MM.1S (cell line): ENCODE data around the gene UGCG.
A peak's percentile ranks its signal among the peaks of the same experiment; 100 is the strongest.

Source experiments
- DNase-seq: peaks from one replicate; pipeline ENCODE4 v3.0.0-alpha.2; 2015
- H2AFZ ChIP-seq: fragments of 300-600 bp; sonication (generic); 2 replicates; pipeline ENCODE4 v1.6.0; 2016; ENCODE audit warnings: antibody characterized with exemption, low read length
- H3F3A ChIP-seq: fragments of 300-600 bp; sonication (generic); 2 replicates; pipeline ENCODE4 v1.6.1; 2016; ENCODE audit warnings: mild to moderate bottlenecking, antibody characterized with exemption, low read length, moderate library complexity, mixed read lengths; ENCODE audit not compliant: insufficient read depth
- H3K27ac ChIP-seq: fragments of 300-600 bp; sonication (generic); 2 replicates; pipeline ENCODE4 v1.5.1; 2016; ENCODE audit warnings: mild to moderate bottlenecking, low read length
- H3K27me3 ChIP-seq: fragments of 300-600 bp; sonication (generic); replicated peaks from 2 replicates; pipeline ENCODE4 v1.6.0; 2016; ENCODE audit warnings: low read length; ENCODE audit not compliant: insufficient read depth
- H3K36me3 ChIP-seq: fragments of 300-600 bp; sonication (generic); replicated peaks from 2 replicates; pipeline ENCODE4 v1.6.1; 2016; ENCODE audit warnings: mild to moderate bottlenecking, low read length, mixed read lengths; ENCODE audit not compliant: insufficient read depth
- H3K4me1 ChIP-seq: fragments of 300-600 bp; sonication (generic); 2 replicates; pipeline ENCODE4 v1.6.1; 2016; ENCODE audit warnings: low read length, mixed read lengths
- H3K4me2 ChIP-seq: fragments of 300-600 bp; sonication (generic); 2 replicates; pipeline ENCODE4 v1.6.0; 2016; ENCODE audit warnings: low read depth, low read length
- H3K4me3 ChIP-seq: fragments of 300-600 bp; sonication (generic); 2 replicates; pipeline ENCODE4 v1.5.1; 2016; ENCODE audit warnings: low read length, mixed read lengths
- H3K79me2 ChIP-seq: fragments of 300-600 bp; sonication (generic); 2 replicates; pipeline ENCODE4 v1.6.1; 2016; ENCODE audit warnings: mixed run types, low read length, mixed read lengths
- H3K9ac ChIP-seq: fragments of 300-600 bp; sonication (generic); 2 replicates; pipeline ENCODE4 v1.6.1; 2016; ENCODE audit warnings: low read length, mixed read lengths
- H3K9me2 ChIP-seq: fragments of 300-600 bp; sonication (generic); replicated peaks from 2 replicates; pipeline ENCODE4 v1.6.1; 2016; ENCODE audit warnings: mild to moderate bottlenecking, low read length, mixed read lengths; ENCODE audit not compliant: insufficient read depth
- H3K9me3 ChIP-seq: fragments of 300-600 bp; sonication (generic); replicated peaks from 2 replicates; pipeline ENCODE4 v1.6.1; 2016; ENCODE audit warnings: mild to moderate bottlenecking, low read length, mixed read lengths; ENCODE audit not compliant: insufficient read depth
- H4K20me1 ChIP-seq: fragments of 300-600 bp; sonication (generic); 2 replicates; pipeline ENCODE4 v1.6.1; 2016; ENCODE audit warnings: mild to moderate bottlenecking, low read length, moderate library complexity, mixed read lengths; ENCODE audit not compliant: insufficient read depth
- EZH2 ChIP-seq: fragments of 300-600 bp; sonication (generic); optimal IDR thresholded peaks from 2 replicates; pipeline ENCODE3; 2017; ENCODE audit warnings: low read depth, mild to moderate bottlenecking, antibody characterized with exemption, low read length, mixed read lengths
- EZH2phosphoT487 ChIP-seq: fragments of 300-600 bp; sonication (generic); IDR thresholded peaks from 2 replicates; pipeline ENCODE4 v1.6.1; 2018; ENCODE audit warnings: antibody characterized with exemption, low read length
- TF ChIP-seq, protein P1 (sequence below): fragments of 300-600 bp; sonication (generic); IDR thresholded peaks from 2 replicates; pipeline ENCODE4 v1.5.1; 2016; ENCODE audit warnings: antibody characterized with exemption, low read length, mixed read lengths

Gene UGCG

DNA sequence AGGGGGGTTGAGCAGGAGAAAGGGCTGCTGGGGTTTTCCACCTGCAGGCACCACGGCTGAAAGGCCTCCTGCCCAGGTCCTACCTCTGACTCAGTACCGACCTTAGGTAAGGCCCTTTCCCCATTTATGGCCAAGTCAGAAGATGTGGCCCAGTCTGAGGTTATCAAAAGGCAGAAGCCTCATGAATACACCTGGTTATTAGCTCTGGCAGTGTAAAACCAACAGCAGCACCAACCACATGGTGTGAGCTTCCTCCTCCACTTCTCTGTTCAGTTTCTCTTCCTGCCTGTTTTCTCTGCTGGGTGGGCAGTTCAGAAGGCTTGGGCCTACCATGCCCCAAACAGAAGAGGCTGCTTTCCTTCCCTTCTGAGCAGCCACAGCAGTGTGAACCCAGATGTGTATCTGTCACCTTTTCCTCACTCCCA lies 86.9 kb downstream of the UGCG start:
- Histone ChIP-seq H3K36me3 (no peaks in the 10 kb centered on the region), H3K27ac (peak overlapping the region; percentile 73), H3K79me2 (no peaks in the 10 kb centered on the region), H2AFZ (peak overlapping the region; percentile 66), H3K9me2 (no peaks in the 10 kb centered on the region), H3K9ac (0 out of 2 replicates have a peak overlapping the region, but pooled peaks have one; percentile 8), H3K4me2 (peak overlapping the region; percentile 30; the same call in 1 of the 2 replicates), H3F3A (peaks cover 17% of the 10 kb centered on the region; the same call in 1 of the 2 replicates), H3K27me3 (no peaks in the 10 kb centered on the region), H4K20me1 (no peaks in the 10 kb centered on the region), H3K9me3 (no peaks in the 10 kb centered on the region), H3K4me1 (peaks cover 25% of the 10 kb centered on the region), H3K4me3 (no peak overlapping the region)
- peak; percentile 63 for DNase-seq
- TF ChIP-seq, protein P1, sequence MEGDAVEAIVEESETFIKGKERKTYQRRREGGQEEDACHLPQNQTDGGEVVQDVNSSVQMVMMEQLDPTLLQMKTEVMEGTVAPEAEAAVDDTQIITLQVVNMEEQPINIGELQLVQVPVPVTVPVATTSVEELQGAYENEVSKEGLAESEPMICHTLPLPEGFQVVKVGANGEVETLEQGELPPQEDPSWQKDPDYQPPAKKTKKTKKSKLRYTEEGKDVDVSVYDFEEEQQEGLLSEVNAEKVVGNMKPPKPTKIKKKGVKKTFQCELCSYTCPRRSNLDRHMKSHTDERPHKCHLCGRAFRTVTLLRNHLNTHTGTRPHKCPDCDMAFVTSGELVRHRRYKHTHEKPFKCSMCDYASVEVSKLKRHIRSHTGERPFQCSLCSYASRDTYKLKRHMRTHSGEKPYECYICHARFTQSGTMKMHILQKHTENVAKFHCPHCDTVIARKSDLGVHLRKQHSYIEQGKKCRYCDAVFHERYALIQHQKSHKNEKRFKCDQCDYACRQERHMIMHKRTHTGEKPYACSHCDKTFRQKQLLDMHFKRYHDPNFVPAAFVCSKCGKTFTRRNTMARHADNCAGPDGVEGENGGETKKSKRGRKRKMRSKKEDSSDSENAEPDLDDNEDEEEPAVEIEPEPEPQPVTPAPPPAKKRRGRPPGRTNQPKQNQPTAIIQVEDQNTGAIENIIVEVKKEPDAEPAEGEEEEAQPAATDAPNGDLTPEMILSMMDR, result no peak
- no peak for TF ChIP-seq EZH2phosphoT487
- TF ChIP-seq EZH2, result no peak

DNA sequence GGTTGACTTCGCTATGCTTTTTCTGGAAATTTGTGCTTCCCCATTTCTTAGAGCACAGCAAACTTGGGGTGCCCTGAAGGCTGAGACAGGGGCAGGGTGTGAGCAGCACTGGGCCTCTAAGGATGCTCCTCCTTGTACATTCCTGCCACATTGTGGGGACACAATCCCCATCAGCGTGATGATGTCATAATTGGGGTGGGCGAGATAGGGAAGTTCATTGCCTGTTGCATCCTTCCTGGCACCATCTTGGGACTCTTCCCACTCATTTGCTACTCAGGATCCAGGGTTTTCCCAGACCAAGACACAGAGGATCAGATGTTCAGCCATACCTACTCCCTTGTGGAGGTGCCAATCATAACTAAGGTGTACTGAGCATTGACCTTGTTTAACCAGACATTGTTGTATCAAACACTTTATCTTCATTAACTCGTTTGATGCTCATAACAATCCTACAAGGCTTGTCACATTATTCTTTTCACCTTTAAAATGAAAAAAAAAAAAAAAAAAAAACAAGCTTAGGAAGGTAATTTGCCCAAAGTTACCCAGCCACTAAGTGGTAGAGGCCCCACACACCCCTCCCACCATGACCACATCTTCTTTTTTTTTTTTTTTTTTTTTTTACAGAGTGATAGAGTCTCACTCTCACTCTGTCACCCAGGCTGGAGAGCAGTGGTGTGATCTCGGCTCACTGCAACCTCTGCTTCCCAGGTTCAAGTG lies 87.6 kb downstream of the UGCG start:
- no peak overlapping the region for H3K4me2 ChIP-seq
- no peak overlapping the region for H3K9ac ChIP-seq
- H3K36me3 ChIP-seq, result no peaks in the 10 kb centered on the region
- no peaks in the 10 kb centered on the region for H4K20me1 ChIP-seq
- H3K4me1 ChIP-seq, result peaks cover 25% of the 10 kb centered on the region
- H3K9me2 ChIP-seq, result no peaks in the 10 kb centered on the region
- no peak overlapping the region for H3K4me3 ChIP-seq
- peaks cover 17% of the 10 kb centered on the region; the same call in 1 of the 2 replicates for H3F3A ChIP-seq
- no peaks in the 10 kb centered on the region for H3K27me3 ChIP-seq
- TF ChIP-seq EZH2, result no peak
- TF ChIP-seq EZH2phosphoT487, result no peak
- TF ChIP-seq, protein P1, result no peak
- peak overlapping the region; percentile 66; the same call in 1 of the 2 replicates for H2AFZ ChIP-seq
- H3K79me2 ChIP-seq, result no peaks in the 10 kb centered on the region
- peak overlapping the region; percentile 73; the same call in 1 of the 2 replicates for H3K27ac ChIP-seq
- DNase-seq, result no peak
- H3K9me3 ChIP-seq, result no peaks in the 10 kb centered on the region
